Measurements from ENCODE around the gene FOXL1. TPM values are rescaled to one million over a fixed set of nuclear protein-coding genes. Genes with fewer than 3 reads are reported as not detected.

The FOXL1 gene
- total RNA-seq, 6 experiments from 2014 or later, result 0.15 to 0.74 (median 0.46) TPM; not detected in 2

GRCh38 chr16:86608301-86608747 lies 30.0 kb downstream of the FOXL1 start:
- Histone ChIP-seq H3K4me1 (no peaks in the 10 kb centered on the region), H3K36me3 (no peaks in the 10 kb centered on the region), H3K4me3 (no peak overlapping the region), H3K27ac (no peak overlapping the region), H3K27me3 (no peaks in the 10 kb centered on the region), H3K9me3 (no peaks in the 10 kb centered on the region)
- DNase-seq (no peak), ATAC-seq (no peak)
- intact Hi-C loops (cut with DNase I), result no loop called here
- WGBS (ENCODE audit: insufficient coverage, low coverage, low lambda C conversion rate, missing lambda C conversion rate), result 25% methylated on average over 2 of the region's 2 CpGs
- TF ChIP-seq, protein P1, sequence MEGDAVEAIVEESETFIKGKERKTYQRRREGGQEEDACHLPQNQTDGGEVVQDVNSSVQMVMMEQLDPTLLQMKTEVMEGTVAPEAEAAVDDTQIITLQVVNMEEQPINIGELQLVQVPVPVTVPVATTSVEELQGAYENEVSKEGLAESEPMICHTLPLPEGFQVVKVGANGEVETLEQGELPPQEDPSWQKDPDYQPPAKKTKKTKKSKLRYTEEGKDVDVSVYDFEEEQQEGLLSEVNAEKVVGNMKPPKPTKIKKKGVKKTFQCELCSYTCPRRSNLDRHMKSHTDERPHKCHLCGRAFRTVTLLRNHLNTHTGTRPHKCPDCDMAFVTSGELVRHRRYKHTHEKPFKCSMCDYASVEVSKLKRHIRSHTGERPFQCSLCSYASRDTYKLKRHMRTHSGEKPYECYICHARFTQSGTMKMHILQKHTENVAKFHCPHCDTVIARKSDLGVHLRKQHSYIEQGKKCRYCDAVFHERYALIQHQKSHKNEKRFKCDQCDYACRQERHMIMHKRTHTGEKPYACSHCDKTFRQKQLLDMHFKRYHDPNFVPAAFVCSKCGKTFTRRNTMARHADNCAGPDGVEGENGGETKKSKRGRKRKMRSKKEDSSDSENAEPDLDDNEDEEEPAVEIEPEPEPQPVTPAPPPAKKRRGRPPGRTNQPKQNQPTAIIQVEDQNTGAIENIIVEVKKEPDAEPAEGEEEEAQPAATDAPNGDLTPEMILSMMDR (IDR thresholded peaks at IDR 0.05), result no peak
- no peak for TF ChIP-seq POLR2A (IDR thresholded peaks at IDR 0.05)

DNA sequence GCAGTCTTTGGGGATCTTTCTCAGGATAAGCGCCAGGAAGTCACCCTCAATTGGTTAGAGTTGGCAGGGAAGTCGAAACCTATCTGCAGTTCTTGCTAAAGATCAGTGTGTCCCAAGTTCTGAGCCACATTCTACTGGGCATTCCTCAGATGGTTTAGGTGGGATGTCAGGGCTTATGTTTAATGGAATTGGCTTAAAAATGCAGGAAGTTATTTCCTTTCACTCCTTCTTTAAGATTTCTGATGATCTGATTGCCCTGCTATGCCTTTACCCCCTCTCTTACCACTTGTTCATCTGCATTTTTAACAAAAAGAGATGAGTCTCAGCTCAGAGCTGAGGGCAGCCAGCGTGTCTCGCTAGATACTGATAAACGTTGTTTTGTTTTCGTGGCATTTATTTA lies 30.8 kb downstream of the FOXL1 start:
- ATAC-seq (no peak), DNase-seq (no peak)
- intact Hi-C loops (cut with DNase I), result no loop called here
- Histone ChIP-seq H3K4me1 (no peaks in the 10 kb centered on the region), H3K36me3 (no peaks in the 10 kb centered on the region), H3K27me3 (no peaks in the 10 kb centered on the region), H3K4me3 (no peak overlapping the region), H3K9me3 (no peaks in the 10 kb centered on the region), H3K27ac (no peak overlapping the region)
- no peak for TF ChIP-seq POLR2A (IDR thresholded peaks at IDR 0.05)
- TF ChIP-seq, protein P1 (IDR thresholded peaks at IDR 0.05), result no peak
- WGBS (ENCODE audit: insufficient coverage, low coverage, low lambda C conversion rate, missing lambda C conversion rate), result 59% methylated on average over 6 of the region's 6 CpGs

- Histone ChIP-seq H3K36me3 (no peaks in the 10 kb centered on the region), H3K27ac (no peak overlapping the region), H3K27me3 (no peaks in the 10 kb centered on the region), H3K9me3 (no peaks in the 10 kb centered on the region), H3K4me1 (no peaks in the 10 kb centered on the region), H3K4me3 (no peak overlapping the region)
- WGBS (ENCODE audit: insufficient coverage, low coverage, low lambda C conversion rate, missing lambda C conversion rate), result 53% methylated on average over 8 of the region's 10 CpGs
- intact Hi-C loops (cut with DNase I), result no loop called here
- no peak for ATAC-seq
- no peak for DNase-seq
- TF ChIP-seq, protein P1 (IDR thresholded peaks at IDR 0.05), result no peak
- TF ChIP-seq POLR2A (IDR thresholded peaks at IDR 0.05), result no peak
Observed at GRCh38 chr16:86609661-86610060, 31.3 kb downstream of the FOXL1 start.

GRCh38 chr16:86610779-86611524 lies 32.6 kb downstream of the FOXL1 start:
- no peaks in the 10 kb centered on the region for H3K9me3 ChIP-seq
- H3K27me3 ChIP-seq, result no peaks in the 10 kb centered on the region
- no peak for TF ChIP-seq POLR2A (IDR thresholded peaks at IDR 0.05)
- TF ChIP-seq, protein P1 (IDR thresholded peaks at IDR 0.05), result no peak
- no peak overlapping the region for H3K4me3 ChIP-seq
- WGBS (ENCODE audit: insufficient coverage, low coverage, low lambda C conversion rate, missing lambda C conversion rate), result no CpG with 5 or more reads among the region's 18 CpGs
- DNase-seq (no peak), ATAC-seq (peak in 1 of 4 donors; percentile 10)
- intact Hi-C loops (cut with DNase I), result no loop called here
- H3K36me3 ChIP-seq, result no peaks in the 10 kb centered on the region
- no peaks in the 10 kb centered on the region for H3K4me1 ChIP-seq
- H3K27ac ChIP-seq, result peak overlapping the region in 1 of 3 donors; percentile 38
